ENCODE results near the gene ABHD15.

DNA sequence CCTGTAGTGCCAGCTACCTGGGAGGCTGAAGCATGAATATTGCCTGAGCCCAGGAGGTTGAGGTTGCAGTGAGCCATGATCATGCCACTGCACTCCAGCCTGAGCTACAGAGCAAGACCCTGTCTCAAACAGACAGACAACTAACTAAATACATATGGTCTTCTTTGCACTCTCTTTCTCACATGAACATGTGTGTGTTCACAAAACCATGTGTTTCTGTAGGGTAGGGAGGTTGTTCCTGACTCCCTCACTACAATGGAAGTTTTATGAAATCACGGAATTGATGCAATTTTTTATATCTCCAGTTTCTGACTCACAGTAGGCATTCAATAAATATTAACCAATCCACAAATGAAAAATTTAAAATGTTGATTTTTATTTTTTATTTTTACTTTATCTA lies 48.5 kb downstream of the ABHD15 start:
- TF ChIP-seq POLR2AphosphoS5 (IDR thresholded peaks at IDR 0.05) (no peak), CTCF (IDR thresholded peaks at IDR 0.05 in 8 of 11, conservative IDR thresholded peaks at IDR 0.05 in 3 of 11) (no peak)

All from spleen (tissue), 7 donors.